HFFc6 (cell line): ENCODE results near the gene TRIM40. TPM values are rescaled to one million over a fixed set of nuclear protein-coding genes. Genes with fewer than 3 reads are reported as not detected.

Experiments used
- DNase-seq: peaks from one replicate; pipeline ENCODE4 v3.0.0-alpha.2; 2018
- H3K27ac Mint-ChIP-seq: 2 replicates; pipeline ENCODE4 v1.8.0; 2020; ENCODE audit warnings: mild to moderate bottlenecking, mixed read lengths
- H3K27me3 Mint-ChIP-seq: 2 replicates; pipeline ENCODE4 v1.8.0; 2021; ENCODE audit warnings: mild to moderate bottlenecking, moderate library complexity, mixed read lengths; ENCODE audit not compliant: insufficient read depth
- H3K36me3 Mint-ChIP-seq: 2 replicates; pipeline ENCODE4 v1.8.0; 2021; ENCODE audit warnings: low read depth, mixed read lengths
- H3K4me1 Mint-ChIP-seq: 2 replicates; pipeline ENCODE4 v1.8.0; 2020; ENCODE audit warnings: low read depth, mixed read lengths
- H3K4me3 Mint-ChIP-seq: 2 replicates; pipeline ENCODE4 v1.8.0; 2020; ENCODE audit warnings: mild to moderate bottlenecking, moderate library complexity, mixed read lengths
- H3K9me3 Mint-ChIP-seq: 2 replicates; pipeline ENCODE4 v1.8.0; 2020; ENCODE audit warnings: mild to moderate bottlenecking, mixed read lengths
- total RNA-seq, 6 experiments: library from RNA; stranded (reverse); fragmentation: NEBNext Ultra II Directional; extraction: Animal tissue kit (Norgen Biotek cat#: 25700); gene quantifications; 2 replicates in 1 of 6; 3 replicates in 5 of 6; pipeline ENCODE4 v1.2.3, GENCODE V29; 2021
- TF ChIP-seq, protein P1 (sequence below): fragments of 200-600 bp; sonication (generic); IDR thresholded peaks from 2 replicates; pipeline ENCODE4 v1.5.0; 2021; ENCODE audit warnings: antibody characterized with exemption, mild to moderate bottlenecking

TRIM40 gene
- total RNA-seq, 6 experiments from 2014 or later, result not detected

DNA sequence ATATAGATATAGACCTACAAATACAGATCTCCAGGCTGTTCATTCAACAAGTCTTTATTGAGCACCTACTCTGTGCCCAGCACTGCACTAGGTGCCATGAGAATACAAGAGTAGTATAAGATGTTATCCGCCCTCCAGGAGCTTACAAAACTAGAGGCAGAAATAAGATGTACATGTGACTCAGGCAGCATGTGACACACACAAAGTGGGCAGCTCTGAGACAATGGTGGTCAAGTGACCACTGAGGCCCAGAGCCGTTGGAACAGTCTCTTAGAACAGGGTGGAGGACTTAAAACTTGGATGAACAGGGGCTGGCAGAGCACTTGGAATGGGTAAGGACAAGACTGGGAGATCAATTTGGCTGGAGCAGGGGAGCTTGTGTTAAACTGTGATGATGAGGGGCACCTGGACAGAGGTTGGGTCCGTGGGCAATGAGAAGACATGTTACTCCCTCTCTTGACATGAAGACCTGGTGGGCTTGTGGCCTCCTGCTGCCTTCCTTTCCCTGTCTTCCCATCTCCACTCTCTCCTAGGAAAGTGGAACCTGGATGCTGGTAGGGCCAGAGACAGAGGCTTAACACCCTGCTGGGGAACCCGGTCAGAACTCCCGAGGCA, 48.6 kb downstream of the TRIM40 start:
- Mint-ChIP-seq H3K27me3 (no peaks in the 10 kb centered on the region), H3K9me3 (peaks cover 9% of the 10 kb centered on the region; the same call in 1 of the 2 replicates), H3K4me3 (no peak overlapping the region), H3K36me3 (peaks cover 43% of the 10 kb centered on the region), H3K4me1 (no peaks in the 10 kb centered on the region), H3K27ac (no peak overlapping the region)
- TF ChIP-seq, protein P1, sequence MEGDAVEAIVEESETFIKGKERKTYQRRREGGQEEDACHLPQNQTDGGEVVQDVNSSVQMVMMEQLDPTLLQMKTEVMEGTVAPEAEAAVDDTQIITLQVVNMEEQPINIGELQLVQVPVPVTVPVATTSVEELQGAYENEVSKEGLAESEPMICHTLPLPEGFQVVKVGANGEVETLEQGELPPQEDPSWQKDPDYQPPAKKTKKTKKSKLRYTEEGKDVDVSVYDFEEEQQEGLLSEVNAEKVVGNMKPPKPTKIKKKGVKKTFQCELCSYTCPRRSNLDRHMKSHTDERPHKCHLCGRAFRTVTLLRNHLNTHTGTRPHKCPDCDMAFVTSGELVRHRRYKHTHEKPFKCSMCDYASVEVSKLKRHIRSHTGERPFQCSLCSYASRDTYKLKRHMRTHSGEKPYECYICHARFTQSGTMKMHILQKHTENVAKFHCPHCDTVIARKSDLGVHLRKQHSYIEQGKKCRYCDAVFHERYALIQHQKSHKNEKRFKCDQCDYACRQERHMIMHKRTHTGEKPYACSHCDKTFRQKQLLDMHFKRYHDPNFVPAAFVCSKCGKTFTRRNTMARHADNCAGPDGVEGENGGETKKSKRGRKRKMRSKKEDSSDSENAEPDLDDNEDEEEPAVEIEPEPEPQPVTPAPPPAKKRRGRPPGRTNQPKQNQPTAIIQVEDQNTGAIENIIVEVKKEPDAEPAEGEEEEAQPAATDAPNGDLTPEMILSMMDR, result no peak
- no peak for DNase-seq

GRCh38 chr6:30185846-30186484, 50.0 kb downstream of the TRIM40 start:
- TF ChIP-seq, protein P1, result no peak
- no peak overlapping the region for H3K4me3 Mint-ChIP-seq
- H3K27ac Mint-ChIP-seq, result no peak overlapping the region

DNA sequence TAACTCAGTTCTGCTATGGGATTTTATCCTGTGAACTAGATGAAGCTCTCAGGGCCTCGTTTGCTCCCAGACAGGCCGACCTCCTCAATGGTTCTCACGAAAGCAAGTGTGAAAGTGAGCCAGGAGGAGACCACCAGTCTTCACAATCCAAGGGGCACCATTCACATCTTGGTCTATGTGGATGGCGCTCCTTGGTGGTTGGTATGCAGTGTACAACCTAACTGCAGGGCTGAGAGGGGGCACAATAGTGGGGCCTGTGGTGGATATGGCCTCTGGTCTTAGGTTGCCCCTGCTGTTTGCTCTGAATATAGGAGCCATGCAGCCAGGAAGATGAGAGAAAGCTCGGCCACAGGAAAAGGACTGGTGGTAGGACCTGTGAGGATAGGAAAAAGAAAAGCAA, 52.6 kb downstream of the TRIM40 start:
- H3K27ac Mint-ChIP-seq, result no peak overlapping the region
- H3K36me3 Mint-ChIP-seq, result peaks cover 55% of the 10 kb centered on the region

More at GRCh38 chr6:30185846-30186484, 50.0 kb downstream of the TRIM40 start:
- Mint-ChIP-seq H3K36me3 (peaks cover 49% of the 10 kb centered on the region), H3K27me3 (no peaks in the 10 kb centered on the region), H3K9me3 (0 out of 2 replicates have a peak, but pooled peaks cover under 1% of the 10 kb centered on the region), H3K4me1 (no peaks in the 10 kb centered on the region)
- DNase-seq, result no peak

DNA sequence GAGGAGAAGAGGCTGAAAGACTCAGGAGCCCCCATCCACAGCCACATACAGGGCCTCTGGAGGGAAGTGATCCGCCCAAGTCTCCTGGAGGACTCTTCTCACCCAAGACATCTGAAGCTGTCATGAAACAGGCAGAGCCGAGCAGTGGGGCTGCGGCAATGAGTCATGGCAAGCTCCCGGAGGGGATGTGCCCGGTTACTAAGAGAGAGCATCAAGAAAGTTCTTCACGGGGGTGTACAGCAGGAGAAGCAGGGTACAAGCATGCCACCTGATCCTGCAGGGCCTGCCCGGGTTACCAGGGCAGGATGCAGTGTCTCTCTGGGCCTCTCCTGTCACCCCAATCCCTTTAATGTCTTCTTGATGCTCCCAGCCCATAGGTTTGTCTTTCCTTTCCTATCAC, 56.1 kb downstream of the TRIM40 start:
- H3K27me3 Mint-ChIP-seq, result peaks cover 2% of the 10 kb centered on the region; the same call in 1 of the 2 replicates
- no peak for DNase-seq
- no peak overlapping the region for H3K4me3 Mint-ChIP-seq
- no peaks in the 10 kb centered on the region for H3K9me3 Mint-ChIP-seq
- H3K36me3 Mint-ChIP-seq, result peaks cover 31% of the 10 kb centered on the region
- H3K27ac Mint-ChIP-seq, result no peak overlapping the region
- peaks cover 16% of the 10 kb centered on the region for H3K4me1 Mint-ChIP-seq
- TF ChIP-seq, protein P1, result no peak

More for the DNA sequence above, 52.6 kb downstream of the TRIM40 start:
- TF ChIP-seq, protein P1, result no peak
- DNase-seq, result no peak
- Mint-ChIP-seq H3K4me3 (no peak overlapping the region), H3K27me3 (no peaks in the 10 kb centered on the region), H3K4me1 (no peaks in the 10 kb centered on the region), H3K9me3 (no peaks in the 10 kb centered on the region)

- DNase-seq, result no peak
- H3K36me3 Mint-ChIP-seq, result peaks cover 12% of the 10 kb centered on the region; the same call in 1 of the 2 replicates
- H3K4me1 Mint-ChIP-seq, result peaks cover 16% of the 10 kb centered on the region
These were observed 59.1 kb downstream of the TRIM40 start for GRCh38 chr6:30194797-30195690.

More at GRCh38 chr6:30194797-30195690, 59.1 kb downstream of the TRIM40 start:
- TF ChIP-seq, protein P1, result no peak
- Mint-ChIP-seq H3K27me3 (peaks cover 2% of the 10 kb centered on the region; the same call in 1 of the 2 replicates), H3K4me3 (no peak overlapping the region), H3K9me3 (no peaks in the 10 kb centered on the region), H3K27ac (peak overlapping the region; percentile 67)
